Endothelial cell (in vitro differentiated cells): Measurements from ENCODE around the gene DENND2A. TPM values are rescaled to one million over a fixed set of nuclear protein-coding genes. Genes with fewer than 3 reads are reported as not detected.
A peak's percentile ranks its signal among the peaks of the same experiment; 100 is the strongest.

Experiments
- DNase-seq: peaks from one replicate; pipeline ENCODE4 v3.0.0; 2021; ENCODE audit warnings: low spot score
- H3K27ac Mint-ChIP-seq: one replicate; pipeline ENCODE4 v1.8.0; 2021; ENCODE audit warnings: mixed read lengths, inconsistent platforms; ENCODE audit not compliant: unreplicated experiment
- H3K27me3 Mint-ChIP-seq: one replicate; pipeline ENCODE4 v1.8.0; 2021; ENCODE audit warnings: mild to moderate bottlenecking, moderate library complexity, mixed read lengths, inconsistent platforms; ENCODE audit not compliant: unreplicated experiment
- H3K36me3 Mint-ChIP-seq: one replicate; pipeline ENCODE4 v1.8.0; 2021; ENCODE audit warnings: mild to moderate bottlenecking, low read depth, mixed read lengths, inconsistent platforms; ENCODE audit not compliant: unreplicated experiment
- H3K4me1 Mint-ChIP-seq: one replicate; pipeline ENCODE4 v1.8.0; 2021; ENCODE audit warnings: mild to moderate bottlenecking, mixed read lengths, inconsistent platforms; ENCODE audit not compliant: unreplicated experiment
- H3K4me3 Mint-ChIP-seq: one replicate; pipeline ENCODE4 v1.8.0; 2021; ENCODE audit warnings: mild to moderate bottlenecking, mixed read lengths, inconsistent platforms; ENCODE audit not compliant: unreplicated experiment
- H3K9me3 Mint-ChIP-seq: one replicate; pipeline ENCODE4 v1.8.0; 2021; ENCODE audit warnings: mixed read lengths, inconsistent platforms; ENCODE audit not compliant: unreplicated experiment
- total RNA-seq: library from RNA; stranded (reverse); fragmentation: NEBNext Ultra II Directional; extraction: Animal tissue kit (Norgen Biotek cat#: 25700); gene quantifications from one replicate; pipeline ENCODE4 v1.2.1, GENCODE V29; 2021; ENCODE audit not compliant: unreplicated experiment
- TF ChIP-seq, protein P1 (sequence below): fragments of 200-600 bp; sonication (generic); IDR thresholded peaks from one replicate; pipeline ENCODE4 v1.5.0; 2021; ENCODE audit warnings: antibody characterized with exemption; ENCODE audit not compliant: unreplicated experiment

DENND2A gene
- total RNA-seq, 1 donor from 2014 or later = 41.0 TPM

DNA sequence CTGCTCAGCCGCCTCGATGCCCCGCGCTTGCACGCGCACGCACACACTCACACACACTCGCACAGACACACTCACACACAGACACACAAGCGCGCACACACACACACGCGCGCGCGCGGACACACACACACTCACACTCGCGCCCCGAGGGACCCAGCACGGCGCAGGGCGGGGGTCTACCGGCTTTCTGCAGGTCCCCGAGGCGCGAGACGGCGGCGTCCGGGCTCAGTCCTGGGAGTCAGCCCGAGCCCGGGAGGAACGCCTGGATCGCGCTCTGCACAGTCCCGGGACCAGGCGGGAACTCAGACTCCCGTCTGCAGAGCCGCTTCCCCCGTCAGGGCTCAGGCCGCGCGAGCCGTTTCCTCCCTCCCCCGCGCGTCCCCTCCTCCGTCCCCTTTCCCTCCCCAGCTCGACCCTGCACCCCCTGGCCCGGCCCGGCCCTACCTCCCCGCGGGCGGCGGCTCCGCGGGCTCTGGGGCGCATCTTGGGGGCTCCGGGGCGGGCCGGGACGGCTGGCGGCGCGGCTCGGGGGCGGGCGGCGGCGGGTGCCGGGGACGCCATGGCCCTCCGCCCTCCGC lies 464 bp downstream of the DENND2A start:
- Mint-ChIP-seq H3K9me3 (no peaks in the 10 kb centered on the region), H3K4me3 (peak overlapping the region; percentile 100)

DNA sequence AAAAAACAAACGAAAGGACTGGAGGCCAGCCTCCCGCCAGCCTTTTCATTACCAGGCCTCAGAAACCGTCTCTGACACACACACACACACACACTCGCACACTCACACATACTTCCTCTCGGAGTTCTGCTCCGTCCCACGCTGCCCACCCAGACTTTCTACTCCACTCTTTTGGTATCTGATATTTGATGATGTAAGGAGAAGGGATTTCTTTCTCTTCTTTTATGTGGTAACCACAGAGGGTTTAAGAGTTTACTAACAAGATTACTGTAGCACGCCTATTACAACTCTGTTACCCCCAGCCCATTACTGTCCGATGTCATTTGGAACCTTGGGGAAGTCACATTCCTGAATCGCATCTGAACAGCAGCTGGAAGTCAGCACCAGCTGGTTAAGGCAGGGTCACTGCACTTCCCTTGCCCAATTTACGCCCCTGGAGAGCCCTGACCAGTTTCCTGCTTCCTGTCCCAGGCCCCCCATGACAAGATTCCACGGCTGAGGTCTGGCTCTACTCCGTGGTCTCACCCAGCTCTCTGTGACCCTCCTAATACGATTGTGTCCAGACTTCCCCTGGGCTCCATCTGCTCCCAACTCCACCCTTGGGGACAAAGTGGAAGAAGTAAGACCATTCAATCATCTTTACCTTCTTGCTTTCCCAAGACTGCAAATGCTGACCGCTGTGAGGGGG lies 1.1 kb downstream of the DENND2A start:
- Mint-ChIP-seq H3K27ac (peak overlapping the region; percentile 92), H3K36me3 (peaks cover 9% of the 10 kb centered on the region), H3K27me3 (peaks cover 22% of the 10 kb centered on the region), H3K9me3 (no peaks in the 10 kb centered on the region), H3K4me1 (peaks cover 45% of the 10 kb centered on the region), H3K4me3 (peak overlapping the region; percentile 100)
- TF ChIP-seq, protein P1, sequence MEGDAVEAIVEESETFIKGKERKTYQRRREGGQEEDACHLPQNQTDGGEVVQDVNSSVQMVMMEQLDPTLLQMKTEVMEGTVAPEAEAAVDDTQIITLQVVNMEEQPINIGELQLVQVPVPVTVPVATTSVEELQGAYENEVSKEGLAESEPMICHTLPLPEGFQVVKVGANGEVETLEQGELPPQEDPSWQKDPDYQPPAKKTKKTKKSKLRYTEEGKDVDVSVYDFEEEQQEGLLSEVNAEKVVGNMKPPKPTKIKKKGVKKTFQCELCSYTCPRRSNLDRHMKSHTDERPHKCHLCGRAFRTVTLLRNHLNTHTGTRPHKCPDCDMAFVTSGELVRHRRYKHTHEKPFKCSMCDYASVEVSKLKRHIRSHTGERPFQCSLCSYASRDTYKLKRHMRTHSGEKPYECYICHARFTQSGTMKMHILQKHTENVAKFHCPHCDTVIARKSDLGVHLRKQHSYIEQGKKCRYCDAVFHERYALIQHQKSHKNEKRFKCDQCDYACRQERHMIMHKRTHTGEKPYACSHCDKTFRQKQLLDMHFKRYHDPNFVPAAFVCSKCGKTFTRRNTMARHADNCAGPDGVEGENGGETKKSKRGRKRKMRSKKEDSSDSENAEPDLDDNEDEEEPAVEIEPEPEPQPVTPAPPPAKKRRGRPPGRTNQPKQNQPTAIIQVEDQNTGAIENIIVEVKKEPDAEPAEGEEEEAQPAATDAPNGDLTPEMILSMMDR = no peak
- DNase-seq = peak; percentile 32

More for the DNA sequence above, 464 bp downstream of the DENND2A start:
- Mint-ChIP-seq H3K27ac (peak overlapping the region; percentile 92), H3K27me3 (peaks cover 22% of the 10 kb centered on the region), H3K4me1 (peaks cover 45% of the 10 kb centered on the region), H3K36me3 (peaks cover 9% of the 10 kb centered on the region)
- DNase-seq = peak; percentile 68
- TF ChIP-seq, protein P1 = no peak

DNA sequence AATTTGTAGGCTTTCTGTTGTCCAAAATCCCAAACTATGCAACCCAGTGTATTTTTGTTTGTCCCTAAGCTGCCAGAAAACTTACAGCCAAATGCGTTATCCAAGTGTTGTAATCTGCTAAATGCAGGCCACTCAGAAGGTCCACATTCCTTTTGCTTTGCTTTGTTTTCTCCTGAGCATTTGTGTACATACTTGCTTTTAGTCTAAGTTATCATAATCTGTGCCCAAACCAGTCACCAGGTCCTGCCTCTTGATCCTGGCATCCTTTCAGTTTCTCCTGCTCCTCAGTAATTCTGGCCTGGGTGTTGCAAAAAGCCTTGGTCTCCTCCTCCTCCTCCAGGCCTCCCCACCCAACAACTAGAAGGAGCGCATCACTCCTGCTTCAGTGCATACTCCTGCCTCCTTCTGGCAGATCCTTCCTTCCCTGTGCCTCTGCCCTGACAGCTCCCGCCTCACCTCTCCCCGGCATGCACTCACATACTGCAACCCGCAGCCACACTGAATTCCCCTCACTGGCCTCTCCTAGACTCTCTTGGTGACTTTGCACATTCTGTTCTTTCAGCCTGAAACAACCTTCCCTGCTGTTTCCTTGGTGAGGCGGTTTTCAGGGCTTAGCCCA lies 2.3 kb downstream of the DENND2A start:
- no peak for DNase-seq
- H3K4me1 Mint-ChIP-seq = peaks cover 45% of the 10 kb centered on the region
- H3K27ac Mint-ChIP-seq = peak overlapping the region; percentile 50
- H3K36me3 Mint-ChIP-seq = peaks cover 9% of the 10 kb centered on the region
- no peaks in the 10 kb centered on the region for H3K9me3 Mint-ChIP-seq
- peaks cover 22% of the 10 kb centered on the region for H3K27me3 Mint-ChIP-seq
- TF ChIP-seq, protein P1 = no peak
- H3K4me3 Mint-ChIP-seq = peak overlapping the region; percentile 68

DNA sequence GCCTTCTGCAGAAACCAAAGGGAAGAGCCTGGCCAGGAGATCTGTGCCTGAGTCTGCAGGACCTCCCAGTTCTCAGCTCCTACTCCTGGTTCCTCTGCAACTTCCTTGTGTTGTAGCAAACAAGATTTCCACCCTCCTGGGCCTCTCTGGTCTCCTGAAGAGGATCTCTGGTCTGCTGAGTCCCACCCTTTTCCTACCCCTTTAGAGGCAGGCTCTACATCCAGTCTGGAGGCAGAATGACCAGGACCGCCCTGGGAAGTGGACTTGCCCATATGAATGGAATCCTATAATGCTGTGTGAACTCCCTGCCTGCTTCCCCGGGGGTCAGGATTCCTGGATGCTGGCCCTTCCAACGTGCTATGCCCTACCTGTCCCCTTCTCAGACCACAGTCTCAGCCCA lies 3.2 kb downstream of the DENND2A start:
- Mint-ChIP-seq H3K9me3 (no peaks in the 10 kb centered on the region), H3K36me3 (peaks cover 9% of the 10 kb centered on the region), H3K27me3 (peaks cover 22% of the 10 kb centered on the region), H3K27ac (no peak overlapping the region), H3K4me3 (peak overlapping the region; percentile 68), H3K4me1 (peaks cover 45% of the 10 kb centered on the region)
- TF ChIP-seq, protein P1 = no peak
- no peak for DNase-seq

DNA sequence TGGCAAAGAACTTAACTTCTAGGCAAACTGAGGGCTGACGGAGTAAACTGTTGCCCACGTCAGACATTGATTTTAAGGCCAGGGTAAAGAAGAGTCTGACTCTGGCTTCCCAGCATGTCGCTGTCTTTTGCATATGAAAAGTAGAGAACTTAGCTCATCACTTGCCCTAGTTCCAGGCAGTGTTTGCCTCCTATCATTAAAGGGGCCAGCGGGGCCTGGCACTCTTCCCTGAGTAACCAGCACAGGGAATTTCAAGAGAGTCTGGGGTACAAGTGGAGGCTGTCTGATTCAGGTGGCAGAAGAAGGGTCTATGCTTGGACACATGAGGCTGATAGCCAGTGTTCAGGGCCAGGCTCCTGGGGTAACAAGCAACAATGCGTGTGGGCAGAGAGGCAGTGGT lies 4.8 kb downstream of the DENND2A start:
- H3K4me3 Mint-ChIP-seq = no peak overlapping the region
- peaks cover 39% of the 10 kb centered on the region for H3K4me1 Mint-ChIP-seq
- H3K27me3 Mint-ChIP-seq = peaks cover 16% of the 10 kb centered on the region
- H3K36me3 Mint-ChIP-seq = peaks cover 9% of the 10 kb centered on the region
- no peak for DNase-seq
- no peaks in the 10 kb centered on the region for H3K9me3 Mint-ChIP-seq
- TF ChIP-seq, protein P1 = no peak
- peak overlapping the region; percentile 9 for H3K27ac Mint-ChIP-seq
